OCI-LY3 (cell line): ENCODE measurements around the gene LAMC3.

Experiments
- H2AFZ ChIP-seq: fragments of 200-600, 300-600 bp; shearing (Covaris generic); 2 replicates; pipeline ENCODE4 v1.6.0; 2014; ENCODE audit warnings: antibody characterized with exemption, low read depth, low read length
- H3K27ac ChIP-seq: fragments of 200-600, 300-600 bp; sonication (generic); 2 replicates; pipeline ENCODE4 v1.5.1; 2014; ENCODE audit warnings: mild to moderate bottlenecking, low read length, moderate library complexity, mixed read lengths
- H3K27me3 ChIP-seq: fragments of 200-600, 300-600 bp; sonication (generic); 2 replicates; pipeline ENCODE4 v1.6.1; 2014; ENCODE audit warnings: low read depth, low read length, mixed read lengths
- H3K36me3 ChIP-seq: fragments of 200-600, 300-600 bp; sonication (generic); replicated peaks from 2 replicates; pipeline ENCODE3; 2014; ENCODE audit warnings: low read depth, low read length, mixed read lengths
- H3K4me1 ChIP-seq: fragments of 300-600, 200-600 bp; sonication (generic); 2 replicates; pipeline ENCODE4 v1.6.1; 2014; ENCODE audit warnings: low read length, mixed read lengths
- H3K4me2 ChIP-seq: fragments of 200-600, 300-600 bp; sonication (generic); 2 replicates; pipeline ENCODE4 v1.6.1; 2014; ENCODE audit warnings: low read length, mixed read lengths
- H3K4me3 ChIP-seq: fragments of 300-600, 200-600 bp; sonication (generic); 2 replicates; pipeline ENCODE4 v1.5.1; 2014; ENCODE audit warnings: antibody characterized with exemption, mild to moderate bottlenecking, low read length, moderate library complexity
- H3K79me2 ChIP-seq: fragments of 300-600, 200-600 bp; shearing (Covaris generic); 2 replicates; pipeline ENCODE4 v1.6.1; 2014; ENCODE audit warnings: mild to moderate bottlenecking, low read length, mixed read lengths
- H3K9ac ChIP-seq: fragments of 300-600, 200-600 bp; shearing (Covaris generic); 2 replicates; pipeline ENCODE4 v1.6.0; 2014; ENCODE audit warnings: mild to moderate bottlenecking, low read length, moderate library complexity
- H3K9me3 ChIP-seq: fragments of 200-600, 300-600 bp; shearing (Covaris generic); 2 replicates; pipeline ENCODE4 v1.6.1; 2014; ENCODE audit warnings: low read length, mixed read lengths; ENCODE audit not compliant: insufficient read depth
- H4K20me1 ChIP-seq: fragments of 200-600, 300-600 bp; sonication (generic); 2 replicates; pipeline ENCODE4 v1.6.1; 2016; ENCODE audit warnings: low read length, mixed read lengths; ENCODE audit not compliant: insufficient read depth
- CTCF ChIP-seq: fragments of 200-600, 300-600 bp; sonication (generic); IDR thresholded peaks from 2 replicates; pipeline ENCODE4 v1.5.1; 2014; ENCODE audit warnings: antibody characterized with exemption, low read length, low read depth
- EZH2phosphoT487 ChIP-seq: fragments of 200-600 bp; shearing (Covaris generic); IDR thresholded peaks from 2 replicates; pipeline ENCODE4 v1.6.1; 2018; ENCODE audit warnings: antibody characterized with exemption, mixed run types, low read depth

The LAMC3 gene

GRCh38 chr9:131100445-131100844, 91.5 kb downstream of the LAMC3 start:
- Histone ChIP-seq H3K9me3 (no peaks in the 10 kb centered on the region), H4K20me1 (no peaks in the 10 kb centered on the region), H3K27me3 (peaks cover 12% of the 10 kb centered on the region; the same call in 1 of the 2 replicates), H3K4me3 (no peak overlapping the region), H3K4me2 (peak overlapping the region; percentile 4; the same call in 1 of the 2 replicates), H3K79me2 (no peaks in the 10 kb centered on the region), H3K27ac (no peak overlapping the region), H3K9ac (no peak overlapping the region), H2AFZ (no peak overlapping the region), H3K4me1 (0 out of 2 replicates have a peak, but pooled peaks cover 3% of the 10 kb centered on the region), H3K36me3 (no peaks in the 10 kb centered on the region)
- TF ChIP-seq EZH2phosphoT487 (no peak), CTCF (no peak)

GRCh38 chr9:131101207-131101964, 92.4 kb downstream of the LAMC3 start:
- TF ChIP-seq CTCF (no peak), EZH2phosphoT487 (no peak)
- H3K4me2 ChIP-seq, result no peak overlapping the region
- H3K9me3 ChIP-seq, result no peaks in the 10 kb centered on the region
- H3K36me3 ChIP-seq, result no peaks in the 10 kb centered on the region
- no peak overlapping the region for H2AFZ ChIP-seq
- 0 out of 2 replicates have a peak, but pooled peaks cover 6% of the 10 kb centered on the region for H3K27me3 ChIP-seq
- H3K79me2 ChIP-seq, result no peaks in the 10 kb centered on the region
- H3K4me1 ChIP-seq, result 0 out of 2 replicates have a peak, but pooled peaks cover 3% of the 10 kb centered on the region
- no peak overlapping the region for H3K27ac ChIP-seq
- H3K9ac ChIP-seq, result no peak overlapping the region
- H3K4me3 ChIP-seq, result no peak overlapping the region
- H4K20me1 ChIP-seq, result no peaks in the 10 kb centered on the region

GRCh38 chr9:131103024-131103423, 94.0 kb downstream of the LAMC3 start:
- Histone ChIP-seq H4K20me1 (no peaks in the 10 kb centered on the region), H3K4me3 (no peak overlapping the region), H3K4me2 (no peak overlapping the region), H3K36me3 (no peaks in the 10 kb centered on the region), H3K79me2 (no peaks in the 10 kb centered on the region), H3K9me3 (no peaks in the 10 kb centered on the region), H3K4me1 (0 out of 2 replicates have a peak, but pooled peaks cover 3% of the 10 kb centered on the region), H3K27me3 (no peaks in the 10 kb centered on the region), H3K9ac (no peak overlapping the region), H2AFZ (no peak overlapping the region), H3K27ac (no peak overlapping the region)
- TF ChIP-seq EZH2phosphoT487, result no peak
- TF ChIP-seq CTCF, result no peak

GRCh38 chr9:131103535-131103934, 94.6 kb downstream of the LAMC3 start:
- H3K4me3 ChIP-seq, result no peak overlapping the region
- TF ChIP-seq CTCF, result no peak
- no peak for TF ChIP-seq EZH2phosphoT487
- no peak overlapping the region for H2AFZ ChIP-seq
- H3K27ac ChIP-seq, result no peak overlapping the region
- no peaks in the 10 kb centered on the region for H3K79me2 ChIP-seq
- H3K4me2 ChIP-seq, result no peak overlapping the region
- no peaks in the 10 kb centered on the region for H3K9me3 ChIP-seq
- H3K36me3 ChIP-seq, result no peaks in the 10 kb centered on the region
- H3K9ac ChIP-seq, result no peak overlapping the region
- H4K20me1 ChIP-seq, result no peaks in the 10 kb centered on the region
- 0 out of 2 replicates have a peak, but pooled peaks cover 3% of the 10 kb centered on the region for H3K4me1 ChIP-seq
- H3K27me3 ChIP-seq, result no peaks in the 10 kb centered on the region
